ENCODE data around the gene RNF157. TPM values are rescaled to one million over a fixed set of nuclear protein-coding genes. Genes with fewer than 3 reads are reported as not detected.
"Not testable (repeated sequence)": the region's sequence is repeated elsewhere in the genome, so short reads cannot be mapped to it uniquely, and the experiment has no call there.

RNF157 gene
- total RNA-seq, 4 donors from 2014 or later, result 0.85 to 3.4 (median 1.3) TPM

- H3K36me3 ChIP-seq, result no peaks in the 10 kb centered on the region
- DNase-seq (ENCODE audit: low spot score in 2 of 2), result no peak
- H3K4me3 ChIP-seq, result no peak overlapping the region
- no peak for TF ChIP-seq EP300 (IDR thresholded peaks at IDR 0.05)
- no peak for TF ChIP-seq POLR2AphosphoS5 (IDR thresholded peaks at IDR 0.05)
- no peak for TF ChIP-seq POLR2A (IDR thresholded peaks at IDR 0.05)
- no peak for TF ChIP-seq CTCF (IDR thresholded peaks at IDR 0.05)
- H3K27me3 ChIP-seq, result no peaks in the 10 kb centered on the region
- no peaks in the 10 kb centered on the region for H3K9me3 ChIP-seq
- H3K4me1 ChIP-seq, result peaks cover 59% of the 10 kb centered on the region
- H3K27ac ChIP-seq, result peak overlapping the region; percentile 78
- 88% methylated on average over 23 of the region's 23 CpGs for WGBS
These were observed 21.3 kb upstream of the RNF157 start for GRCh38 chr17:76261421-76262215.

GRCh38 chr17:76260669-76261068, 20.4 kb upstream of the RNF157 start:
- Histone ChIP-seq H3K27ac (no peak overlapping the region), H3K27me3 (no peaks in the 10 kb centered on the region), H3K9me3 (no peaks in the 10 kb centered on the region), H3K4me1 (peaks cover 53% of the 10 kb centered on the region), H3K36me3 (no peaks in the 10 kb centered on the region), H3K4me3 (no peak overlapping the region)
- no peak for DNase-seq (ENCODE audit: low spot score in 2 of 2)
- 75% methylated on average over 5 of the region's 5 CpGs for WGBS
- TF ChIP-seq CTCF (IDR thresholded peaks at IDR 0.05) (no peak), EP300 (IDR thresholded peaks at IDR 0.05) (no peak), POLR2A (IDR thresholded peaks at IDR 0.05) (no peak), POLR2AphosphoS5 (IDR thresholded peaks at IDR 0.05) (no peak)

- no peak for DNase-seq (ENCODE audit: low spot score in 2 of 2)
- peak overlapping the region; percentile 71 for H3K27ac ChIP-seq
These were observed 19.9 kb upstream of the RNF157 start for GRCh38 chr17:76260220-76260619.

GRCh38 chr17:76256430-76257050, 16.2 kb upstream of the RNF157 start:
- WGBS, result 81% methylated on average over 19 of the region's 19 CpGs
- not testable (repeated sequence) for H3K36me3 ChIP-seq, H3K9me3 ChIP-seq, H3K27ac ChIP-seq, H3K4me3 ChIP-seq, H3K27me3 ChIP-seq
- DNase-seq (ENCODE audit: low spot score in 2 of 2), result peak in 1 of 2 donors; percentile 9
- peaks cover 40% of the 10 kb centered on the region for H3K4me1 ChIP-seq

More at GRCh38 chr17:76260220-76260619, 19.9 kb upstream of the RNF157 start:
- H3K4me3 ChIP-seq, result no peak overlapping the region
- WGBS, result 92% methylated on average over 7 of the region's 7 CpGs
- no peaks in the 10 kb centered on the region for H3K9me3 ChIP-seq
- H3K27me3 ChIP-seq, result no peaks in the 10 kb centered on the region
- peaks cover 53% of the 10 kb centered on the region for H3K4me1 ChIP-seq
- H3K36me3 ChIP-seq, result no peaks in the 10 kb centered on the region
- TF ChIP-seq CTCF (IDR thresholded peaks at IDR 0.05) (no peak), EP300 (IDR thresholded peaks at IDR 0.05) (no peak), POLR2AphosphoS5 (IDR thresholded peaks at IDR 0.05) (no peak), POLR2A (IDR thresholded peaks at IDR 0.05) (no peak)

DNA sequence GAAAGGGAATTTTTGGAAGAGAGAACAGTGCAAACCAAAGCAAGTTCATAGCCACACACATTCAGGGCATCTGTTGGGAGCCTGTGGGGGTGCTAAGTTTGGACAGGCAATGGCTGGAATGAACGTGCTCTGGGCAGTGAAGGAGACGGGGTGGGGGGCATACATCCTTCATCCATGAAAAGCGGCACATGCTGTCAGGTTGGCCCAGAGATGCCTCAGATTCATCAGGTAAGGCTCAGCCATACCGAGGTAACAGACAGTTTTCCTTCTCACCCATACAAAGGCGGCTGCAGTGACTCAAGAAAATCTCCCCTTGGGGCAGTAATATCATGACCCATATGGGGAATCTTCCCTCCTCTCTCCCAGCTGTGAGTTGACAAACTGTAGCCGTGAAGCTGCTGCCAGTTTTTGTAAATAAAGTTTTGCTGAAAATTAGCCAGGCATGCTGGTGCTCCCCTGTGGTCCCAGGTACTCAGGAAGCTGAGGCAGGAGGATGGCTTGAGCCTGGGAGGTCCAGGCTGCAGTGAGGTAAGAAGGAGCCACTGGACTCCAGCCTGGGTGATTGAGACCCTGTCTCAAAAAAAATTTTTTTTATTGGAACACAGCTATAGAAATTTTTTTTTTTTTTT, 15.6 kb upstream of the RNF157 start:
- Histone ChIP-seq H3K4me3 (no peak overlapping the region), H3K9me3 (no peaks in the 10 kb centered on the region), H3K36me3 (no peaks in the 10 kb centered on the region), H3K4me1 (peaks cover 40% of the 10 kb centered on the region), H3K27me3 (no peaks in the 10 kb centered on the region), H3K27ac (no peak overlapping the region)
- TF ChIP-seq CTCF (IDR thresholded peaks at IDR 0.05) (no peak), POLR2A (IDR thresholded peaks at IDR 0.05) (no peak), EP300 (IDR thresholded peaks at IDR 0.05) (no peak), POLR2AphosphoS5 (IDR thresholded peaks at IDR 0.05) (no peak)
- no peak for DNase-seq (ENCODE audit: low spot score in 2 of 2)
- 55% methylated on average over 6 of the region's 6 CpGs for WGBS
